ENCODE measurements around the gene CEP83.
"Not testable (repeated sequence)": the region's sequence is repeated elsewhere in the genome, so short reads cannot be mapped to it uniquely, and the experiment has no call there.

The CEP83 gene

GRCh38 chr12:94318181-94318580, 141.5 kb downstream of the CEP83 start:
- no peak for DNase-seq
- no peak overlapping the region for H3K4me3 Mint-ChIP-seq
- peaks cover 87% of the 10 kb centered on the region for H3K36me3 Mint-ChIP-seq (ENCODE audit: low read depth)
- H3K27ac Mint-ChIP-seq: no peak overlapping the region
- H3K4me1 Mint-ChIP-seq: no peaks in the 10 kb centered on the region
- peaks cover 67% of the 10 kb centered on the region for H3K9me3 Mint-ChIP-seq
- H3K27me3 Mint-ChIP-seq (ENCODE audit: low read depth, poor library complexity): no peaks in the 10 kb centered on the region
- TF ChIP-seq, protein P1, sequence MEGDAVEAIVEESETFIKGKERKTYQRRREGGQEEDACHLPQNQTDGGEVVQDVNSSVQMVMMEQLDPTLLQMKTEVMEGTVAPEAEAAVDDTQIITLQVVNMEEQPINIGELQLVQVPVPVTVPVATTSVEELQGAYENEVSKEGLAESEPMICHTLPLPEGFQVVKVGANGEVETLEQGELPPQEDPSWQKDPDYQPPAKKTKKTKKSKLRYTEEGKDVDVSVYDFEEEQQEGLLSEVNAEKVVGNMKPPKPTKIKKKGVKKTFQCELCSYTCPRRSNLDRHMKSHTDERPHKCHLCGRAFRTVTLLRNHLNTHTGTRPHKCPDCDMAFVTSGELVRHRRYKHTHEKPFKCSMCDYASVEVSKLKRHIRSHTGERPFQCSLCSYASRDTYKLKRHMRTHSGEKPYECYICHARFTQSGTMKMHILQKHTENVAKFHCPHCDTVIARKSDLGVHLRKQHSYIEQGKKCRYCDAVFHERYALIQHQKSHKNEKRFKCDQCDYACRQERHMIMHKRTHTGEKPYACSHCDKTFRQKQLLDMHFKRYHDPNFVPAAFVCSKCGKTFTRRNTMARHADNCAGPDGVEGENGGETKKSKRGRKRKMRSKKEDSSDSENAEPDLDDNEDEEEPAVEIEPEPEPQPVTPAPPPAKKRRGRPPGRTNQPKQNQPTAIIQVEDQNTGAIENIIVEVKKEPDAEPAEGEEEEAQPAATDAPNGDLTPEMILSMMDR (IDR thresholded peaks at IDR 0.05): no peak

DNA sequence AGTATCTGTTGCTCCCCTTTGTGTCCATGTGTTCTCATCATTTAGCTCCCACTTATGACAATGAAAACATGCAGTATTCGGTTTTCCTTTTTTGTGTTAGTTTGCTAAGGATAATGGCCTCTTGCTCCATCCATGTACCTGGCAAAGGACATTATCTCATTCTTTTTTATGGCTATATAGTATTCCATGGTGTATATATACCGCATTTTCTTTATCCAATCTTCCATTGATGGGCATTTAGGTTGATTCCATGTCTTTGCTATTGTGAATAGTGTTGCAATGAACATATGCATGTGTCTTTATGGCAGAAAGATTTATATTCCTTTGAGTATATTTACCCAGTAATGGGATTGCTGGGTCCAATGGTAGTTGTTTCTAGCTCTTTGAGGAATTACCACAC, 143.1 kb downstream of the CEP83 start:
- Mint-ChIP-seq H3K36me3 (ENCODE audit: low read depth) (peaks cover 86% of the 10 kb centered on the region), H3K9me3 (peaks cover 57% of the 10 kb centered on the region)
- not testable (repeated sequence) for DNase-seq; H3K27ac Mint-ChIP-seq; H3K4me1 Mint-ChIP-seq; H3K27me3 Mint-ChIP-seq (ENCODE audit: low read depth, poor library complexity); H3K4me3 Mint-ChIP-seq

DNA sequence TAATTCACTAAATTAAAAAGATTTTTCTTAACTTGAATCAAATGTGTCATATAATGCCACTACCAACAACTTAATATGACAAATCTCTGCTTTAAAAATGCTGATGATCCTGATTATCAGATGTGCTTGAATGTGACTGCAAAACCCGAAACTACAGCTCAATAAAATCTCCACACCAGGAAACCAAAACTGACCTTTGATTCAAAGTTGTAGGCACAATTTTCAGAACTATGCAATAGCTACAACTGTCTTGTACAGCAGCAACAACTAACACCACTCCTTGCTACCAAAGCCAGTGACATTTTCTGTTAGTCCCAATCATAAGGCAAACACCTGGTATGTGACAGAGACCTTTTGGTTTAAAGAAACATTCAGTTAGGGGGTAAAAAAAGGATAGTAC, 147.3 kb downstream of the CEP83 start:
- TF ChIP-seq, protein P1 (IDR thresholded peaks at IDR 0.05): no peak
- Mint-ChIP-seq H3K4me1 (no peaks in the 10 kb centered on the region), H3K36me3 (ENCODE audit: low read depth) (peaks cover 78% of the 10 kb centered on the region), H3K27ac (no peak overlapping the region), H3K27me3 (ENCODE audit: low read depth, poor library complexity) (no peaks in the 10 kb centered on the region), H3K9me3 (peaks cover 15% of the 10 kb centered on the region), H3K4me3 (no peak overlapping the region)
- no peak for DNase-seq

- TF ChIP-seq, protein P1 (IDR thresholded peaks at IDR 0.05): no peak
- Mint-ChIP-seq H3K4me3 (no peak overlapping the region), H3K27me3 (ENCODE audit: low read depth, poor library complexity) (no peaks in the 10 kb centered on the region), H3K27ac (no peak overlapping the region), H3K4me1 (no peaks in the 10 kb centered on the region), H3K36me3 (ENCODE audit: low read depth) (peaks cover 72% of the 10 kb centered on the region), H3K9me3 (peaks cover 3% of the 10 kb centered on the region)
- DNase-seq: no peak
Observed at GRCh38 chr12:94309373-94309772, 150.3 kb downstream of the CEP83 start.

DNA sequence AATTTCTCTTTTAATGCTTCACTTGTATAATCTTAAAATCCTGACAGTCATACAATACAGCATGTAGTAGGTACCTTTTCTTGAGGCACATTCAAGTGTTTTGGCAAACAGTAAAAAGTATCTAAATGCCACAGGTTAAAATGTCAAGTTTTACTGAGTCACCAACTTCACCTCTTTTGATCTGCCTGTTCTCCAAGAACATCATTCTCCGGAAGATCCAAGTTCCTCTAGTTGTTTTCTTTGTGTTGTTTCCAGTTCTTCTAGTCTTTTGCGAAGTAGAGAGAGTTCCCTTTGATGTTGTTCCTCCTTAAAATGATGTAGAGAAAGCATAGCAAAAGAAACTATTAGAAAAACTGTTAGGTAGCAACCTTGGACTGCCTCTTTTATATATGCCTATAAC, 151.1 kb downstream of the CEP83 start:
- H3K4me3 Mint-ChIP-seq: no peak overlapping the region
- H3K27me3 Mint-ChIP-seq (ENCODE audit: low read depth, poor library complexity): no peaks in the 10 kb centered on the region
- peaks cover 66% of the 10 kb centered on the region for H3K36me3 Mint-ChIP-seq (ENCODE audit: low read depth)
- TF ChIP-seq, protein P1 (IDR thresholded peaks at IDR 0.05): no peak
- no peak overlapping the region for H3K27ac Mint-ChIP-seq
- no peaks in the 10 kb centered on the region for H3K9me3 Mint-ChIP-seq
- H3K4me1 Mint-ChIP-seq: no peaks in the 10 kb centered on the region
- no peak for DNase-seq

DNA sequence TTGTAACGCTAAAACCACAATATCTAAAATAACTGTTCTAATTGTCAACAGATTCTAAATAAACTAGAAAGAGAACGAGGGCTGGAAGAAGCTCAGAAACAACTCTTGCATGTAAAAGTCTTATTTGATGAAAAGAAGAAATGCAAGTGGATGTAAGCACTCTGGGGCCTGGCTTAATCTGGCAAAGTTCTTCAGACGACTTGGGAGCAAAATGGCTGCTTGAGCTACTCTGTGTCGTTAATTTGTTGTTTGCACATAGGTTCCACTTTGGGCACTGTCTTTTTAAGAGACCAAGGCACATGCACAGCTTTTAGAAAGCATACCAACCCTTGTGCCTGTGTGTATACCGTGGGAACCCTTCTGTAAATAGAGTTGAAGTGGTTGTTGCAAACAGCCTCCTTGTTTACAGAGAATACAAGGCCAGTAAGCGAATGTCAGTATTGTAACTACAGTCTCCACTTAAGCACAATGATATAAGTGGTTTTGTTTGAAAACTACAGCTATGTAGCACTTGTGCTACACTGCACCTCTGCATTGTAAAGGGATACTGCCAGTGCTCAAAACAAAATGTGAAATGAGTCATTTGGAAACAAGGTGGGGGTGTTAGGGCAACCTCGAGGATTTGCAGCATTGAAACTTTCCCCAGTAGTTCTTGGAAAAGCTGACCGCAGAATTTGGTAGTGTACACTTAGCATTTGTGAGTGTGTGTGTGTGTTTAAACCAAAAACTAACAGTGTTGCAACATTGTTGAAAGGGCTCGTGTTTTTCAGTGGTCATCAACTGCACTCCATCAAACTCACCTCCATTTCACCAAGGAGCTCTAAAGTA, 154.3 kb downstream of the CEP83 start:
- H3K4me3 Mint-ChIP-seq: no peak overlapping the region
- H3K27me3 Mint-ChIP-seq (ENCODE audit: low read depth, poor library complexity): no peaks in the 10 kb centered on the region
- no peak for DNase-seq
- TF ChIP-seq, protein P1 (IDR thresholded peaks at IDR 0.05): no peak
- H3K4me1 Mint-ChIP-seq: no peaks in the 10 kb centered on the region
- peaks cover 55% of the 10 kb centered on the region for H3K36me3 Mint-ChIP-seq (ENCODE audit: low read depth)
- H3K9me3 Mint-ChIP-seq: no peaks in the 10 kb centered on the region
- no peak overlapping the region for H3K27ac Mint-ChIP-seq
